HEK293T (cell line): Measurements from ENCODE around the gene HTRA1.

Experiments used
- ARNT ChIP-seq: fragments of 450-650 bp; IDR thresholded peaks from 2 replicates; pipeline ENCODE4 v1.6.1; 2017; ENCODE audit warnings: mild to moderate bottlenecking
- BHLHE40 ChIP-seq: fragments of 450-650 bp; IDR thresholded peaks from 2 replicates; pipeline ENCODE4 v1.6.1; 2016; ENCODE audit warnings: mild to moderate bottlenecking, moderate library complexity, borderline replicate concordance
- ELF4 ChIP-seq: fragments of 450-650 bp; IDR thresholded peaks from 2 replicates; pipeline ENCODE4 v1.6.1; 2017; ENCODE audit warnings: antibody characterized with exemption
- FOXA1 ChIP-seq: fragments of 450-650 bp; IDR thresholded peaks from 2 replicates; pipeline ENCODE4 v1.6.1; 2016; ENCODE audit warnings: mild to moderate bottlenecking
- FOXK2 ChIP-seq: fragments of 450-650 bp; IDR thresholded peaks from 2 replicates; pipeline ENCODE4 v1.6.1; 2016; ENCODE audit warnings: mild to moderate bottlenecking
- FOXM1 ChIP-seq: fragments of 450-650 bp; IDR thresholded peaks from 2 replicates; pipeline ENCODE4 v1.6.1; 2017; ENCODE audit warnings: mild to moderate bottlenecking, borderline replicate concordance
- HDGF ChIP-seq: fragments of 450-650 bp; IDR thresholded peaks from 2 replicates; pipeline ENCODE4 v1.6.1; 2017; ENCODE audit warnings: antibody characterized with exemption, borderline replicate concordance
- LEF1 ChIP-seq: fragments of 450-650 bp; IDR thresholded peaks from 2 replicates; pipeline ENCODE4 v1.6.1; 2017; ENCODE audit warnings: mild to moderate bottlenecking, borderline replicate concordance
- NFRKB ChIP-seq: fragments of 450-650 bp; IDR thresholded peaks from 2 replicates; pipeline ENCODE4 v1.6.1; 2016; ENCODE audit warnings: mild to moderate bottlenecking, moderate library complexity
- SP1 ChIP-seq: fragments of 450-650 bp; IDR thresholded peaks from 2 replicates; pipeline ENCODE4 v1.6.1; 2017
- SUZ12 ChIP-seq: fragments of 450-650 bp; IDR thresholded peaks from 2 replicates; pipeline ENCODE4 v1.6.1; 2016; ENCODE audit warnings: mild to moderate bottlenecking
- ZNF384 ChIP-seq: fragments of 450-650 bp; IDR thresholded peaks from 2 replicates; pipeline ENCODE4 v1.6.1; 2016
- TF ChIP-seq, protein P1 (sequence below): fragments of 450-650 bp; IDR thresholded peaks from 2 replicates; pipeline ENCODE4 v1.6.1; 2016

DNA sequence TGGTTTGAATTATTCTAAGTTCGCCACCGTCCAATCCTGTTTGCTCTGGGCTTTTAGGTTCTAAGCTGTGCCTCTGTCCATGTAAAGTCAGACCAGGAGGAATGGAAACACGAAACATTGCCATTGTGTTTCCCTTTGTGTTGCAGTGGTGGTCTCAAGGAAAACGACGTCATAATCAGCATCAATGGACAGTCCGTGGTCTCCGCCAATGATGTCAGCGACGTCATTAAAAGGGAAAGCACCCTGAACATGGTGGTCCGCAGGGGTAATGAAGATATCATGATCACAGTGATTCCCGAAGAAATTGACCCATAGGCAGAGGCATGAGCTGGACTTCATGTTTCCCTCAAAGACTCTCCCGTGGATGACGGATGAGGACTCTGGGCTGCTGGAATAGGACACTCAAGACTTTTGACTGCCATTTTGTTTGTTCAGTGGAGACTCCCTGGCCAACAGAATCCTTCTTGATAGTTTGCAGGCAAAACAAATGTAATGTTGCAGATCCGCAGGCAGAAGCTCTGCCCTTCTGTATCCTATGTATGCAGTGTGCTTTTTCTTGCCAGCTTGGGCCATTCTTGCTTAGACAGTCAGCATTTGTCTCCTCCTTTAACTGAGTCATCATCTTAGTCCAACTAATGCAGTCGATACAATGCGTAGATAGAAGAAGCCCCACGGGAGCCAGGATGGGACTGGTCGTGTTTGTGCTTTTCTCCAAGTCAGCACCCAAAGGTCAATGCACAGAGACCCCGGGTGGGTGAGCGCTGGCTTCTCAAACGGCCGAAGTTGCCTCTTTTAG is 52.9 kb downstream of the HTRA1 start:
- no peak for TF ChIP-seq HDGF
- no peak for TF ChIP-seq ZNF384
- TF ChIP-seq SUZ12: no peak
- no peak for TF ChIP-seq FOXK2
- no peak for TF ChIP-seq ARNT
- TF ChIP-seq SP1: no peak
- no peak for TF ChIP-seq FOXM1
- TF ChIP-seq ELF4: no peak
- no peak for TF ChIP-seq BHLHE40
- no peak for TF ChIP-seq FOXA1
- no peak for TF ChIP-seq LEF1
- no peak for TF ChIP-seq NFRKB
- TF ChIP-seq, protein P1, sequence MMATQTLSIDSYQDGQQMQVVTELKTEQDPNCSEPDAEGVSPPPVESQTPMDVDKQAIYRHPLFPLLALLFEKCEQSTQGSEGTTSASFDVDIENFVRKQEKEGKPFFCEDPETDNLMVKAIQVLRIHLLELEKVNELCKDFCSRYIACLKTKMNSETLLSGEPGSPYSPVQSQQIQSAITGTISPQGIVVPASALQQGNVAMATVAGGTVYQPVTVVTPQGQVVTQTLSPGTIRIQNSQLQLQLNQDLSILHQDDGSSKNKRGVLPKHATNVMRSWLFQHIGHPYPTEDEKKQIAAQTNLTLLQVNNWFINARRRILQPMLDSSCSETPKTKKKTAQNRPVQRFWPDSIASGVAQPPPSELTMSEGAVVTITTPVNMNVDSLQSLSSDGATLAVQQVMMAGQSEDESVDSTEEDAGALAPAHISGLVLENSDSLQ: no peak
